ENCODE results near the gene CYTL1.

DNA sequence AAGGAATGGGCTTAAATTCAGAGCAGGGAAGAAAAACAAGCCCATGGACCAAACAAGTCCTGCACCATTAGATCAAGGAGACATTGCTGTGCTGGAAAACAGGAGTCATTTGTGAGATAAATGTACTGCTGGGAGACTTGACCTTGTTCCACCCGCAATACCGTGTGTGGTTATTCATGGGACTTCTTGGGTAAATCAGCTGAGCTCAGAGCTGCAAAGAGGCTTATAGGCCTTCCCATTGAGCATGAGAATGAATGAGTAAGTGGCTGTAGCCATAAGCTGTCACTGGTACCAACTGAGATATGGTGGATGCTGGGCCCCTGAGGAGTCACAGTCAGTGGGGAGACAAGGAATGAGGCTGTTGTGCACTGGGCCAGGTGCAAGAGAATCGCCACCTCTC lies 2.3 kb upstream of the CYTL1 start:
- TF ChIP-seq, protein P1, sequence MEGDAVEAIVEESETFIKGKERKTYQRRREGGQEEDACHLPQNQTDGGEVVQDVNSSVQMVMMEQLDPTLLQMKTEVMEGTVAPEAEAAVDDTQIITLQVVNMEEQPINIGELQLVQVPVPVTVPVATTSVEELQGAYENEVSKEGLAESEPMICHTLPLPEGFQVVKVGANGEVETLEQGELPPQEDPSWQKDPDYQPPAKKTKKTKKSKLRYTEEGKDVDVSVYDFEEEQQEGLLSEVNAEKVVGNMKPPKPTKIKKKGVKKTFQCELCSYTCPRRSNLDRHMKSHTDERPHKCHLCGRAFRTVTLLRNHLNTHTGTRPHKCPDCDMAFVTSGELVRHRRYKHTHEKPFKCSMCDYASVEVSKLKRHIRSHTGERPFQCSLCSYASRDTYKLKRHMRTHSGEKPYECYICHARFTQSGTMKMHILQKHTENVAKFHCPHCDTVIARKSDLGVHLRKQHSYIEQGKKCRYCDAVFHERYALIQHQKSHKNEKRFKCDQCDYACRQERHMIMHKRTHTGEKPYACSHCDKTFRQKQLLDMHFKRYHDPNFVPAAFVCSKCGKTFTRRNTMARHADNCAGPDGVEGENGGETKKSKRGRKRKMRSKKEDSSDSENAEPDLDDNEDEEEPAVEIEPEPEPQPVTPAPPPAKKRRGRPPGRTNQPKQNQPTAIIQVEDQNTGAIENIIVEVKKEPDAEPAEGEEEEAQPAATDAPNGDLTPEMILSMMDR (IDR thresholded peaks at IDR 0.05), result no peak
- TF ChIP-seq POLR2A (IDR thresholded peaks at IDR 0.05) (no peak), POLR2AphosphoS5 (IDR thresholded peaks at IDR 0.05) (no peak)
